A549 (cell line): ENCODE measurements around the gene TRAM2. TPM values are rescaled to one million over a fixed set of nuclear protein-coding genes. Genes with fewer than 3 reads are reported as not detected.

ENCODE experiments used
- ATAC-seq, 2 experiments: fragments of 200-7000 bp in 1 of 2; fragments of >200 bp in 1 of 2; cut with Nextera tagmentation in 1 of 2; cut with Tn5 transposase in 1 of 2; 3 replicates each; pipeline versions ENCODE4 v1.8.0 to v1.9.1; 2018 to 2020; ENCODE audit warnings: mild to moderate bottlenecking in 1 of 2, moderate library complexity in 1 of 2
- CTCF ChIA-PET: fragments of 300-600 bp; sonication (Branson Sonifier 250); formaldehyde crosslinking; extraction: SDS; loops from one replicate; lab custom pipeline; 2021; ENCODE audit warnings: antibody characterized with exemption, inconsistent platforms; lab: Yijun Ruan, JAX
- POLR2A ChIA-PET: fragments of 350-600 bp; formaldehyde crosslinking; extraction: SDS; loops from one replicate; lab custom pipeline; 2021; ENCODE audit warnings: antibody characterized with exemption, inconsistent platforms; lab: Yijun Ruan, JAX
- DNase-seq, 2 experiments: peaks; one replicate each; pipeline versions ENCODE4 v3.0.0 to v3.0.0-alpha.2; 2011 to 2016; ENCODE audit warnings: low read depth in 1 of 2, low spot score in 1 of 2
- FAIRE-seq: peaks from 2 replicates; lab custom pipeline; 2011; peaks lifted over from hg19 to GRCh38; lab: Jason Lieb, UNC
- H3K27ac ChIP-seq, 2 experiments: fragments of >200 bp; sonication (Bioruptor Twin); formaldehyde crosslinking; 3 replicates each; pipeline ENCODE4 v1.5.1; 2016 to 2017
- H3K4me1 ChIP-seq: fragments of >200 bp; sonication (Bioruptor Twin); formaldehyde crosslinking; 3 replicates; pipeline ENCODE4 v1.6.1; 2016
- H3K4me2 ChIP-seq: fragments of >200 bp; sonication (Bioruptor Twin); formaldehyde crosslinking; 3 replicates; pipeline ENCODE4 v1.6.1; 2016
- H3K4me3 ChIP-seq: fragments of >200 bp; sonication (Bioruptor Twin); formaldehyde crosslinking; 3 replicates; pipeline ENCODE4 v1.5.1; 2016
- H3K9me3 ChIP-seq: fragments of >200 bp; sonication (Bioruptor Twin); formaldehyde crosslinking; 3 replicates; pipeline ENCODE4 v1.6.1; 2016
- BHLHE40 ChIP-seq: IDR thresholded peaks from 2 replicates; pipeline ENCODE4 v1.6.1; 2012; ENCODE audit warnings: low read depth, low read length, inconsistent platforms
- CTCF ChIP-seq: fragments of >200 bp; sonication (Bioruptor Twin); formaldehyde crosslinking; IDR thresholded peaks from 3 replicates; pipeline ENCODE4 v1.5.1; 2016
- E2F6 ChIP-seq: IDR thresholded peaks from 2 replicates; pipeline ENCODE4 v1.6.1; 2012; ENCODE audit warnings: low read depth, borderline replicate concordance
- EHF ChIP-seq: fragments of 250-450 bp; sonication (Bioruptor Pico); IDR thresholded peaks from 2 replicates; pipeline ENCODE4 v1.5.0; 2020; ENCODE audit warnings: mild to moderate bottlenecking
- EHMT2 ChIP-seq: fragments of 200-600 bp; sonication (generic); IDR thresholded peaks from 2 replicates; pipeline ENCODE4 v1.6.1; 2016; ENCODE audit warnings: antibody characterized with exemption, low read depth, mild to moderate bottlenecking, moderate library complexity
- ELK1 ChIP-seq: fragments of 150-350 bp; IDR thresholded peaks from 2 replicates; pipeline ENCODE4 v1.6.1; 2014; ENCODE audit warnings: low read depth, mild to moderate bottlenecking, low read length
- ESRRA ChIP-seq: fragments of 150-350 bp; IDR thresholded peaks from 2 replicates; pipeline ENCODE4 v1.6.1; 2014; ENCODE audit warnings: mild to moderate bottlenecking, low read length, borderline replicate concordance
- HES2 ChIP-seq: fragments of >200 bp; sonication (Bioruptor Twin); formaldehyde crosslinking; IDR thresholded peaks from 2 replicates; pipeline ENCODE4 v1.6.1; 2016
- HOXB13 ChIP-seq: fragments of 250-450 bp; sonication (Bioruptor Pico); IDR thresholded peaks from 2 replicates; pipeline ENCODE4 v1.5.0; 2020; ENCODE audit warnings: low read depth, mild to moderate bottlenecking, moderate library complexity
- MAFK ChIP-seq: fragments of 450-650 bp; IDR thresholded peaks from 2 replicates; pipeline ENCODE4 v1.6.1; 2014; ENCODE audit not compliant: partially characterized antibody
- MYC ChIP-seq: IDR thresholded peaks from 2 replicates; pipeline ENCODE4 v1.6.1; 2012; ENCODE audit warnings: mild to moderate bottlenecking, inconsistent platforms, low read length, improper control_type of control experiment, borderline replicate concordance
- NFE2L2 ChIP-seq: fragments of 150-350 bp; conservative IDR thresholded peaks from 2 replicates; pipeline ENCODE4 v1.6.1; 2014; ENCODE audit warnings: low read length
- PBX3 ChIP-seq: IDR thresholded peaks from 2 replicates; pipeline ENCODE4 v1.6.1; 2012
- RCOR1 ChIP-seq: fragments of 150-350 bp; IDR thresholded peaks from 2 replicates; pipeline ENCODE4 v1.6.1; 2014; ENCODE audit warnings: antibody characterized with exemption, low read length, low read depth
- RNF2 ChIP-seq: fragments of 200-600 bp; sonication (generic); IDR thresholded peaks from 2 replicates; pipeline ENCODE4 v1.6.1; 2016; ENCODE audit warnings: low read depth, mild to moderate bottlenecking, antibody characterized with exemption, moderate library complexity, borderline replicate concordance
- SMC3 ChIP-seq: fragments of >200 bp; sonication (Bioruptor Twin); formaldehyde crosslinking; IDR thresholded peaks from 3 replicates; pipeline ENCODE4 v1.6.1; 2018; ENCODE audit warnings: inconsistent platforms
- TFCP2L1 ChIP-seq: fragments of 250-450 bp; sonication (Bioruptor Pico); IDR thresholded peaks from 2 replicates; pipeline ENCODE4 v1.5.0; 2021; ENCODE audit warnings: mild to moderate bottlenecking
- TP53 ChIP-seq: fragments of 250-450 bp; sonication (Bioruptor Pico); IDR thresholded peaks from 2 replicates; pipeline ENCODE4 v1.5.0; 2021; ENCODE audit warnings: mild to moderate bottlenecking, moderate library complexity
- USF2 ChIP-seq: fragments of 450-650 bp; IDR thresholded peaks from 2 replicates; pipeline ENCODE4 v1.6.1; 2014; ENCODE audit warnings: antibody characterized with exemption
- ZNF302 ChIP-seq: fragments of 250-450 bp; sonication (Bioruptor Pico); IDR thresholded peaks from 2 replicates; pipeline ENCODE4 v1.9.0; 2021; ENCODE audit warnings: inconsistent platforms, mild to moderate bottlenecking, moderate library complexity
- WGBS: methylation state at CpG from one replicate; pipeline ENCODE4 v1.1.6; 2017; ENCODE audit errors: missing lambda C conversion rate; 5-methylcytosine and 5-hydroxymethylcytosine counted together
- polyA plus RNA-seq, 4 experiments: library from polyadenylated mRNA; depleted of rRNA in 3 of 4; stranded (reverse); fragments of >200 nt; fragmentation: RNase III in 1 of 4; extraction: RNeasy Plus Mini Kit Qiagen cat#74134 plus additional on column Dnase treatment in 1 of 4; gene quantifications; 2 replicates in 3 of 4; 3 replicates in 1 of 4; pipeline ENCODE4 v1.2.3, GENCODE V29; 2011 to 2017

The TRAM2 gene
- polyA plus RNA-seq, 2 of the 4 experiments (the other 2 are of a cell fraction) = 16.4 to 25.4 TPM

GRCh38 chr6:52587001-52587400, 10.1 kb upstream of the TRAM2 start:
- TF ChIP-seq HOXB13 (no peak), ELK1 (no peak), TP53 (CRISPR knock-in tag) (no peak), TFCP2L1 (CRISPR knock-in tag) (no peak), ESRRA (no peak), BHLHE40 (no peak), E2F6 (no peak), CTCF (no peak), MAFK (no peak), NFE2L2 (no peak), HES2 (no peak), RNF2 (no peak), USF2 (no peak)
- Histone ChIP-seq H3K4me2 (no peak overlapping the region), H3K27ac (no peak overlapping the region), H3K4me1 (peaks cover 22% of the 10 kb centered on the region), H3K4me3 (no peak overlapping the region), H3K9me3 (no peaks in the 10 kb centered on the region)
- FAIRE-seq (no peak), DNase-seq (no peak), ATAC-seq (no peak)
- WGBS = 75% methylated on average over 3 of the region's 3 CpGs
- ChIA-PET POLR2A (no interaction called here), CTCF (interaction anchor here (1.6 to 2.3 kb wide), 2 partner anchors 10 to 11 kb away, joined by 5 to 9 read pairs; partner anchors contain the start of gene TRAM2)

- whole genome bisulfite sequencing = 81% methylated on average over 3 of the region's 3 CpGs
- DNase-seq (no peak), FAIRE-seq (no peak), ATAC-seq (no peak)
- Histone ChIP-seq H3K4me1 (peaks cover 6% of the 10 kb centered on the region), H3K9me3 (no peaks in the 10 kb centered on the region), H3K27ac (no peak overlapping the region), H3K4me2 (no peak overlapping the region), H3K4me3 (no peak overlapping the region)
- POLR2A ChIA-PET = no interaction called here
- TF ChIP-seq PBX3 = no peak
- CTCF ChIA-PET = no interaction called here
These were observed 7.3 kb upstream of the TRAM2 start for GRCh38 chr6:52584203-52584602.

GRCh38 chr6:52582996-52583395, 6.1 kb upstream of the TRAM2 start:
- ChIA-PET POLR2A (no interaction called here), CTCF (interaction anchor here (1.1 to 4.8 kb wide), 3 partner anchors 13 to 167 kb away, joined by 3 to 22 read pairs (median 8); no protein-coding TSS in a partner anchor)
- no peak overlapping the region for H3K4me2 ChIP-seq
- no peak for DNase-seq
- H3K27ac ChIP-seq = no peak overlapping the region
- no peak for FAIRE-seq
- H3K4me1 ChIP-seq = peaks cover 2% of the 10 kb centered on the region; the same call in 2 of the 3 replicates
- ATAC-seq = no peak
- H3K9me3 ChIP-seq = no peaks in the 10 kb centered on the region
- no peak overlapping the region for H3K4me3 ChIP-seq
- WGBS = 86% methylated on average over 6 of the region's 6 CpGs
- TF ChIP-seq SMC3 (no peak), EHF (CRISPR knock-in tag) (no peak), E2F6 (no peak), ELK1 (no peak), RCOR1 (no peak), EHMT2 (no peak), PBX3 (no peak), MYC (no peak), ZNF302 (CRISPR knock-in tag) (no peak), HOXB13 (no peak), CTCF (no peak)
